ENCODE results near the gene TRIM13.
"Not testable (repeated sequence)": the region's sequence is repeated elsewhere in the genome, so short reads cannot be mapped to it uniquely, and the experiment has no call there.

TRIM13 gene, protein sequence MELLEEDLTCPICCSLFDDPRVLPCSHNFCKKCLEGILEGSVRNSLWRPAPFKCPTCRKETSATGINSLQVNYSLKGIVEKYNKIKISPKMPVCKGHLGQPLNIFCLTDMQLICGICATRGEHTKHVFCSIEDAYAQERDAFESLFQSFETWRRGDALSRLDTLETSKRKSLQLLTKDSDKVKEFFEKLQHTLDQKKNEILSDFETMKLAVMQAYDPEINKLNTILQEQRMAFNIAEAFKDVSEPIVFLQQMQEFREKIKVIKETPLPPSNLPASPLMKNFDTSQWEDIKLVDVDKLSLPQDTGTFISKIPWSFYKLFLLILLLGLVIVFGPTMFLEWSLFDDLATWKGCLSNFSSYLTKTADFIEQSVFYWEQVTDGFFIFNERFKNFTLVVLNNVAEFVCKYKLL

DNA sequence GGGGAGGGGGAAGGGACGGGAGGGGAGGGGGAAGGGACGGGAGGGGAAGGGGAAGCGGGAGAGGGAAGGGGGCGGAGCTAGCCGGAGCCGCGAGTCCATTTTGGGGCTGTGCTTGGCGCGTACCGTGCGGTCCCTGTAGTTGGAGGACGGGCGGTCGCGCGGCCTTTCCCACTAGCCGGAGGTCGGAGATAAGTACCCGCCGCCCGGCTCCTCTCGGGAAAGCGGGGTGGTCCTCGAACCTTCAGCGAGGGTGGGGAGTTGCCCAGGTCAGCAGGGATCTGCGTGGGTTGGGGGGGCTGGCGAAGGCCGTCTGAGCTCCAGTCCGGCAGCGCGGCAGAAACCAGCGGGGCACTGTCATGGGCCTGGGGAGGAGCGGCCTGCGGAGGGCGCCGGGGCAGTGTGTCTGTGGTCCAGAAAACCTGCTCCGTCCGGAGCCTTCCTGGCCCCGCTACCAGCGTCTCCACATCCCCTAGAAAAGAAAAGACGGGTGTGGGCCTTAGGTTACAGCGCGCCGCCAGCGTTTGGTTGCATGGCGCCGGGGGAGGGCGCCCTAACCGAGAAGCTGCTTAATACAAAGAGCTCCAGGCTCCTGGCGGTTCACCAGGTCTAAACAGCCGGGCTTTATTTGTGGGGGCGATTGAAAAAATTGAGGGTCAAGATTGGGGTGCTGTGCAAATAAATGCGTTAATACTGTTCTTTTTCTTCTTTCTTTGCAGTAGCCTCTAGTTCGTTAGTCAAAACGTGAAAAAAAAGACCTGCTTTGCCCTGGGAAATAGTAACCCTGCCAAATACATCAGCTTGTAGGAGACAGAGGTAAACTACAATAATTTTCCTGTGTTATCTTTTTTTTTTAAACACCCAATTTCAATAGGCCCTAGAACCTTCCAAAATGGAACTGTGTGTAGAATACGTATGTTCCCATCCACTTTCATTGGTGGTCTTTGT, at the start of gene TRIM13:
Gene TRIM13 (plus strand): TSS at position 92 of the 945 bp plus-strand sequence. CDS start 14,899 bp downstream, outside the sequence.
- peak within 1 kb of the TSS; percentile 96 for H3K27ac ChIP-seq (ENCODE audit: low read length)
- peak within 1 kb of the TSS; percentile 78 to 89 for H3K4me3 ChIP-seq (ENCODE audit: low read length in 2 of 2)
- peaks cover 9% of the 10 kb centered on the region for H3K4me1 ChIP-seq (ENCODE audit: control insufficient read depth, insufficient read depth, low read length)
- no peaks in the 10 kb centered on the region for H3K27me3 ChIP-seq (ENCODE audit: control insufficient read depth in 1 of 2, insufficient read depth in 2 of 2, low read length in 2 of 2)
- H3K36me3 ChIP-seq (ENCODE audit: control insufficient read depth in 2 of 2, insufficient read depth in 2 of 2, low read length in 2 of 2), result peaks cover 2 to 7% of the 10 kb centered on the region in 2 donors
- H3K9ac ChIP-seq (ENCODE audit: low read length in 2 of 2), result peak within 1 kb of the TSS; percentile 89 to 95
- H3K9me3 ChIP-seq (ENCODE audit: control insufficient read depth in 2 of 2, low read length in 2 of 2), result no peaks in the 10 kb centered on the region

DNA sequence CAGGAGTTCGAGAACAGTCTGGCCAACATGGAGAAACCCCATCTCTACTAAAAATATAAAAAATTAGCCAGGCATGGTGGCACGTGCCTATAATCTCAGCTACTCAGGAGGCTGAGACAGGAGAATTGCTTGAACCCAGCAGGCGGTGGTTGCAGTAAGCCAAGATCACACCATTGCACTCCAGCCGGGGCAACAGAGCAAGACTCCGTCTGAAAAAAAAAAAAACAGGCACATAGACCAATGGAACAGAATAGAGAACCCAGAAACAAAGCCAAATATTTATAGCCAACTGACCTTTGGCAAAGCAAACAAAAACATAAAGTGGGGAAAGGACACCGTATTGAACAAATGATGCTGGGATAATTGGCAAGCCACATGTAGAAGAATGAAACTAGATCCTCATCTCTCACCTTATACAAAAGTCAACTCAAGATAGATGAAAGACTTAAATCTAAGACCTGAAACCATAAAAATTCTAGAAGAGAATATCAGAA, 48.0 kb upstream of the TRIM13 start:
- not testable (repeated sequence) for H3K27me3 ChIP-seq (ENCODE audit: control insufficient read depth in 1 of 2, insufficient read depth in 2 of 2, low read length in 2 of 2); H3K4me1 ChIP-seq (ENCODE audit: control insufficient read depth, insufficient read depth, low read length); H3K9me3 ChIP-seq (ENCODE audit: control insufficient read depth in 2 of 2, low read length in 2 of 2); H3K36me3 ChIP-seq (ENCODE audit: control insufficient read depth in 2 of 2, insufficient read depth in 2 of 2, low read length in 2 of 2); H3K27ac ChIP-seq (ENCODE audit: low read length); H3K4me3 ChIP-seq (ENCODE audit: low read length in 2 of 2); H3K9ac ChIP-seq (ENCODE audit: low read length in 2 of 2)

DNA sequence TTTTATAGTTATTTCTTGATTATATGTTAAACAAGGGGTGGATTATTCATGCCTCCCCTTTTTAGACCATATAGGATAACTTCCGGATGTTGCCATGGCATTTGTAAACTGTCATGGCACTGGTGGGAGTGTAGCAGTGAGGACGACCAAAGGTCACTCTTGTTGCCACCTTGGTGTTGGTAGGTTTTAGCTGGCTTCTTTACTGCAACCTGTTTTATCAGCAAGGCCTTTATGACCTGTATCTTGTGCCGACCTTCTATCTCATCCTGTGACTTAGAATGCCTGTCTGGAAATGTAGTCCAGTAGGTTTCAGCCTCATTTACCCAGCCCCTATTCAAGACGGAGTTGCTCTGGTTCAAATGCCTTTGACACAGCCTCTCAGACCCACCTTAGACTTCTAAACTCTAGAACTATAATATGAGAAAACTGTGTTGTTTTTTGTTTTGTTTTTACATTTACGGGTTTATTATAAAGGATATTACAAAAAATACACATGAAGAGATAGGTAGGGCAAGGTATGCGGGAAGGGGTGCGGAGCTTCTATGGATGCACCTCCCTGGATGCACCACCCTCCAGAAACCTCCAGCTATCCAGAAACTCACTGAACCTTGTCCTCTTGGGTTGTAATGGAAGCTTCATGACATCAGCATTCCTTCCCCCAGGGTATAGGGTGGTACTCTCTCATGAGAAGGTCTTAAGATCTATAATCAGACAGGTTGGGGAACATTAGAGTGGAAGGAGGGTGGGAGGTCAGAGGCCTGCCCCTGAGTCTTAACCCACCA, 44.9 kb upstream of the TRIM13 start:
- no peaks in the 10 kb centered on the region for H3K9me3 ChIP-seq (ENCODE audit: control insufficient read depth in 2 of 2, low read length in 2 of 2)
- no peaks in the 10 kb centered on the region for H3K36me3 ChIP-seq (ENCODE audit: control insufficient read depth in 2 of 2, insufficient read depth in 2 of 2, low read length in 2 of 2)
- no peak overlapping the region for H3K4me3 ChIP-seq (ENCODE audit: low read length in 2 of 2)
- H3K9ac ChIP-seq (ENCODE audit: low read length in 2 of 2), result no peak overlapping the region
- H3K27me3 ChIP-seq (ENCODE audit: control insufficient read depth in 1 of 2, insufficient read depth in 2 of 2, low read length in 2 of 2), result no peaks in the 10 kb centered on the region
- no peaks in the 10 kb centered on the region for H3K4me1 ChIP-seq (ENCODE audit: control insufficient read depth, insufficient read depth, low read length)
- H3K27ac ChIP-seq (ENCODE audit: low read length), result no peak overlapping the region

DNA sequence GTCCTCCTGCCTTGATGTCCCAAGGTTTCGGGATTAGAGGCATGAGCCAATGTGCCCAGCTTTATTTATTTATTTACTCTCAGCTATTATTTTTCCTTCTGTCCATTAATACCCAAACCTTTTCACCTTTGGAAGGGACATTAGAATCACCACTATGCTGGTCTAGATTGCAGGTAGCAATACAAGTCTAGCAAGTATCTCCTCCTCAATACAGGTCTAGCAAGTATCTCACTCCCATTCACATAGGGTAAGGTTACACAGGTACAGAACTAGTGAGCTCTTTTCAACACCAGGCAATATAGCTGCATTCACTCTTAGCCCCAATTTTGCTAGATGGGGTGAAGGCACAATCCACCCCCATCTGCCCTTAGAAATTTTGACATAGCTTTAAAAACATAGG, 43.3 kb upstream of the TRIM13 start:
- no peak overlapping the region for H3K27ac ChIP-seq (ENCODE audit: low read length)
- no peaks in the 10 kb centered on the region for H3K27me3 ChIP-seq (ENCODE audit: control insufficient read depth in 1 of 2, insufficient read depth in 2 of 2, low read length in 2 of 2)
- no peaks in the 10 kb centered on the region for H3K9me3 ChIP-seq (ENCODE audit: control insufficient read depth in 2 of 2, low read length in 2 of 2)
- no peak overlapping the region for H3K4me3 ChIP-seq (ENCODE audit: low read length in 2 of 2)
- no peaks in the 10 kb centered on the region for H3K4me1 ChIP-seq (ENCODE audit: control insufficient read depth, insufficient read depth, low read length)
- no peak overlapping the region for H3K9ac ChIP-seq (ENCODE audit: low read length in 2 of 2)
- no peaks in the 10 kb centered on the region for H3K36me3 ChIP-seq (ENCODE audit: control insufficient read depth in 2 of 2, insufficient read depth in 2 of 2, low read length in 2 of 2)

DNA sequence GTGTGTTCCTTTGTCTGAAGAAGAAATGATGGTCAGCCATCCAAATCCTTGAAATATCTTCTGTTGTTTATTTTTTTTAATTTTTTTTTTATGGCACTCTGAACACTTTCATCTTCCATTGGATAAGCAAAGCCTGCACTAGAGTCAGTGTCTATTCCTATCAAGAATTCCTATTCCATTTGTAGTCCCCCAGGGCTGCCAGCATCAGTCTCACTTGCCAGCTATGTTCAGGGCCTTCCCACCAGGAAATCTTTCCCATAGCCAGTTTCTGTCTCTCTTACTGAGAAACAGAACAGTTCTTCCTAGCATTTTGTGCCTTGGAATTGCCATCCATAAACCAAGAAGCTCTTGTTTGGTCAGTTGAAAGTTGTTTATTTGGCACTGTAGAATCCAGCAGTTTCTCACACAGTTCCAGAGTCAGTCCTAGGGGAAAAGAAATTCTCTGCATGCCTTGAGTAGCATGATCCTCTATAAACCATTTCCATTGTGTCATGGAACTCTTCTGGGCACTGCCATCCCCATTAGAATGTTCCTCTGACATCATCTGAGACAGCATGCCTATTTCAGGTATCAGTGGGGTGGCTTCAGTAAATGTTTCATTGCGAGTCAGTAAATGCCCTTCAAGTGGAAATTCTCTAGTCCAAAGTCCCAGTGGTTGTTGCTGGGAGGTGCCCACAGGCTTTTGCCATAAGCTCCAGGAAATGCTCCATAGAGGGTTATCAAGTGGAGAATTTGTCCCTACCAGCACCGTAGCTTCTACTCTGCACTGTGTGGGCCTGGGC, 42.0 kb upstream of the TRIM13 start:
- H3K9me3 ChIP-seq (ENCODE audit: control insufficient read depth in 2 of 2, low read length in 2 of 2), result no peaks in the 10 kb centered on the region
- no peaks in the 10 kb centered on the region for H3K36me3 ChIP-seq (ENCODE audit: control insufficient read depth in 2 of 2, insufficient read depth in 2 of 2, low read length in 2 of 2)
- H3K4me1 ChIP-seq (ENCODE audit: control insufficient read depth, insufficient read depth, low read length), result no peaks in the 10 kb centered on the region
- H3K9ac ChIP-seq (ENCODE audit: low read length in 2 of 2), result no peak overlapping the region
- no peak overlapping the region for H3K4me3 ChIP-seq (ENCODE audit: low read length in 2 of 2)
- no peaks in the 10 kb centered on the region for H3K27me3 ChIP-seq (ENCODE audit: control insufficient read depth in 1 of 2, insufficient read depth in 2 of 2, low read length in 2 of 2)
- H3K27ac ChIP-seq (ENCODE audit: low read length), result no peak overlapping the region

DNA sequence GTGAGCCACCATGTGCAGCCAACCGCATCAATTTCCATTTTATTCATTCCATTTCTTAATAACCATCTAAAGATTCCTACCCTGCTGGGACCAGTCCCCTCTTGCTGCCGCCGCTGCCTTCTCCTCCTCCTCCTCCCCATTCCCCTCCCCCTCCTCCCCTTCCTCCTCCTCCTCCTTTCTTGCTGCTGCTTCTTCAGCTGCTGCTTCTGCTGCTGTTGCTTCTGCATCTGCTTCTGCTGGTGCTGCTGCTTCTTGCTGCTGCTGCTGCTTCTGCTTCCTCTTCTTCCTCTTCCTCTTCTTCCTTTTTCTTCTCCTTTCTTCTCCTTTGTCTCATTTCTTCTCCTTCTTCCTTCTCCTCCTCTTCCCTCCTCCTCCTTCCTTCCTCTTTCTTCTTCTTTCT, 40.7 kb upstream of the TRIM13 start:
- no peak overlapping the region for H3K9ac ChIP-seq (ENCODE audit: low read length in 2 of 2)
- no peak overlapping the region for H3K27ac ChIP-seq (ENCODE audit: low read length)
- H3K9me3 ChIP-seq (ENCODE audit: control insufficient read depth in 2 of 2, low read length in 2 of 2), result no peaks in the 10 kb centered on the region
- H3K36me3 ChIP-seq (ENCODE audit: control insufficient read depth in 2 of 2, insufficient read depth in 2 of 2, low read length in 2 of 2), result no peaks in the 10 kb centered on the region
- no peaks in the 10 kb centered on the region for H3K27me3 ChIP-seq (ENCODE audit: control insufficient read depth in 1 of 2, insufficient read depth in 2 of 2, low read length in 2 of 2)
- no peak overlapping the region for H3K4me3 ChIP-seq (ENCODE audit: low read length in 2 of 2)
- no peaks in the 10 kb centered on the region for H3K4me1 ChIP-seq (ENCODE audit: control insufficient read depth, insufficient read depth, low read length)

DNA sequence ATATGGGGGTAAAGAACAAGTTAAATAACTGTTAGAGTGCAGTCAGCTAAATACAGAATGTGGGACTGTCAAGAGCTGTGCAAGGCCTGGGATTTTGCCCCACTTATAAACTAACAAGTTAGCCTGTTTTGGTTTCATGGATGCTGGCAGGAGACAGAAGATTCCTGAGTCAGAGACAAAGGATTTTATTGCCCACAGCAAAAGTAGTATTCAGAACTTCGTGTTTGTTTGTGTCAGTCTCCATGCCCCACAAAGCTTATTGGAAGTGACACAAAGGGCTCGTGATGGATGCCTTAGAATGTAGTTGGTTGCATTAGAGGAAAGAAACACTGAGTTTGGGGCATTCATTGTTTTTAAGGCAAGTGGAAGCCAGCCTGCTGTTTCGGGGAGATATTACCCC, 38.5 kb upstream of the TRIM13 start:
- H3K27ac ChIP-seq (ENCODE audit: low read length), result no peak overlapping the region

DNA sequence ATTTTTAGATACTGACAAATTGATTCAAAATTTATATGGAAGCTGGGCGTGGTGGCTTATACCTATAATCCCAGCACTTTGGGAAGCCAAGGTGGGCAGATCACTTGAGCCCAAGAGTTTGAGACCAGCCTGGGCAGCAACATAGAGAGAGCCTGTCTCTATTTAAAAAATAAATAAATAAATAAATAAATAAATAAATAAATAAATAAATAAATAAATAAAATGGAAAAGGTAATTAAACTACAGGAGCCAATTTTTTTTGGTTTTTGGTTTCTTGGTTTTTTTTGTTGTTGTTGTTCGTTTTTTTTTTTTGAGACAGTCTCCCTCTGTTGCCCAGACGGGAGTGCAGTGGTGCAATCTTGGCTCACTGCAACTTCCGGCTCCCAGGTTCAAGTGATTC, 29.4 kb upstream of the TRIM13 start:
- peaks cover 2 to 3% of the 10 kb centered on the region in 2 donors for H3K9me3 ChIP-seq (ENCODE audit: control insufficient read depth in 2 of 2, low read length in 2 of 2)
- H3K4me1 ChIP-seq (ENCODE audit: control insufficient read depth, insufficient read depth, low read length), result no peaks in the 10 kb centered on the region
- H3K36me3 ChIP-seq (ENCODE audit: control insufficient read depth in 2 of 2, insufficient read depth in 2 of 2, low read length in 2 of 2), result no peaks in the 10 kb centered on the region
- no peaks in the 10 kb centered on the region for H3K27me3 ChIP-seq (ENCODE audit: control insufficient read depth in 1 of 2, insufficient read depth in 2 of 2, low read length in 2 of 2)
- H3K9ac ChIP-seq (ENCODE audit: low read length in 2 of 2), result no peak overlapping the region
- H3K4me3 ChIP-seq (ENCODE audit: low read length in 2 of 2), result no peak overlapping the region
- H3K27ac ChIP-seq (ENCODE audit: low read length), result no peak overlapping the region

More for the DNA sequence above, 38.5 kb upstream of the TRIM13 start:
- Histone ChIP-seq H3K9me3 (ENCODE audit: control insufficient read depth in 2 of 2, low read length in 2 of 2) (no peaks in the 10 kb centered on the region), H3K4me3 (ENCODE audit: low read length in 2 of 2) (no peak overlapping the region), H3K4me1 (ENCODE audit: control insufficient read depth, insufficient read depth, low read length) (no peaks in the 10 kb centered on the region), H3K9ac (ENCODE audit: low read length in 2 of 2) (no peak overlapping the region), H3K36me3 (ENCODE audit: control insufficient read depth in 2 of 2, insufficient read depth in 2 of 2, low read length in 2 of 2) (no peaks in the 10 kb centered on the region), H3K27me3 (ENCODE audit: control insufficient read depth in 1 of 2, insufficient read depth in 2 of 2, low read length in 2 of 2) (no peaks in the 10 kb centered on the region)

DNA sequence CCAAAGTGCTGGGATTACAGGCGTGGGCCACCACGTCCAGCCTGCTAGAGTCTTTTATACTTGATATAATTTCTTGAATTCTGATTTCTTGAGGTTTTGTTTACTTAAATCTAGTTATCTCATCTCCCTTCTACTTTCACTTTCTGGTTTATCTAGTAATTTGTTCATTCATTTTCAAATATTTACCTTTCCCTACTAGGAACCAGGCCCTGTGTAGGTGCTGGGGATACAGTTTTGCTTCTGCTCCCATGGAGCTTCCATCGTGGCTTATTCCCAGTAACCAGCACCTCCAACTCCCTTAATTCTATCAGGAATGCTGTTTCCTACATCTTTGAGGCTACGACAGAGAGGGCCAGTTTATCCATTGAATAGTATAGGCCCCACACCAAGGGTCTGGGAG, 24.1 kb upstream of the TRIM13 start:
- H3K9ac ChIP-seq (ENCODE audit: low read length in 2 of 2), result no peak overlapping the region
- H3K27me3 ChIP-seq (ENCODE audit: control insufficient read depth in 1 of 2, insufficient read depth in 2 of 2, low read length in 2 of 2), result no peaks in the 10 kb centered on the region
- H3K27ac ChIP-seq (ENCODE audit: low read length), result no peak overlapping the region
- no peak overlapping the region for H3K4me3 ChIP-seq (ENCODE audit: low read length in 2 of 2)
- H3K36me3 ChIP-seq (ENCODE audit: control insufficient read depth in 2 of 2, insufficient read depth in 2 of 2, low read length in 2 of 2), result no peaks in the 10 kb centered on the region
- no peaks in the 10 kb centered on the region for H3K4me1 ChIP-seq (ENCODE audit: control insufficient read depth, insufficient read depth, low read length)
- no peaks in the 10 kb centered on the region for H3K9me3 ChIP-seq (ENCODE audit: control insufficient read depth in 2 of 2, low read length in 2 of 2)

DNA sequence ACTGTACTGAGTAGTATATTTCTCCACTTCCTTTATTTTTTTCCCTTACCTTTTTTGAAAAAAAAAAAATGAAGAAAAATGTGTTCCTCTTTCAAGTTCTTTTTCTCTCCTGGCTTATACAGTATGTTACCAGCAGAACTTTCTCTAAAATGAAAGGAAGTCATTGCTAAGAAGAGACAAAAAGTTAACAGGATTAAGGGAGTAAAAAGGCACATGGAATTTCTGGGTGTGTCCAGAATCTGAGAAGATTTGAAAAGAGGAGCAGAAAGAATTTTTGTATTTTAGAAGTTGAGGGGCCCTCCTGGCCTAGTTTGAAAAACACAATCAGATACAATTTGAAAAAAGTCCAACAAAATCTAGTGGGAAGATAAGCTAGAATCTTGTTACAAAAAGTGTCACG, 21.0 kb upstream of the TRIM13 start:
- Histone ChIP-seq H3K9ac (ENCODE audit: low read length in 2 of 2) (no peak overlapping the region), H3K9me3 (ENCODE audit: control insufficient read depth in 2 of 2, low read length in 2 of 2) (no peaks in the 10 kb centered on the region)

More for the DNA sequence above, 21.0 kb upstream of the TRIM13 start:
- H3K27ac ChIP-seq (ENCODE audit: low read length), result no peak overlapping the region
- H3K27me3 ChIP-seq (ENCODE audit: control insufficient read depth in 1 of 2, insufficient read depth in 2 of 2, low read length in 2 of 2), result no peaks in the 10 kb centered on the region
- no peak overlapping the region for H3K4me3 ChIP-seq (ENCODE audit: low read length in 2 of 2)
- no peaks in the 10 kb centered on the region for H3K4me1 ChIP-seq (ENCODE audit: control insufficient read depth, insufficient read depth, low read length)
- H3K36me3 ChIP-seq (ENCODE audit: control insufficient read depth in 2 of 2, insufficient read depth in 2 of 2, low read length in 2 of 2), result no peaks in the 10 kb centered on the region

All from stomach smooth muscle (tissue), 2 donors.